ENCODE measurements around the gene MAPT. TPM values are rescaled to one million over a fixed set of nuclear protein-coding genes. Genes with fewer than 3 reads are reported as not detected.

MAPT gene
- total RNA-seq, 1 experiment from 2014 or later = 37.5 TPM

DNA sequence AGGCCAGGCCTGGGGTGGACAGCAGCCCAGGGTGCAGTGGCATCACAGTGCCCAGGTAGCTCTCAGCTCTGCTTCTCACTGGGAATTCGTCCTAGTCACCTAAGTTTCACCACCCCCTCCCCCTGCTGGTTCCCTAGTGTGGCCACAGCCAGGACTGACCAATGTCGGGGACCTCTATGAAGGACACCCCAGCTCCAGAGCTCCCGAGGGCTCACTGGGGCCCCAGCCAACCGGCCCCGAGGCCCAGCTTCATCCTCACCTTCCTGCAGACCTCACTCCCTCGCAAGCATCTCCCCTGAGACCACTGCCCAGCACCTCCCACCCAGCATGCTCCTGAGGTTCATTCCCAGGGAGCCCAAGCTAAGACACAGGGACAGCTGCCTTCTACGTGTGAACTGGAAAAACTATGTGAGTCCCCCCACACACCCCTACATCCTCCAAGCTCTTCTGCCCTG lies 44.8 kb upstream of the MAPT start:
- BruUV-seq (replicated peaks) = no TSS peak
- Histone ChIP-seq H4K20me1 (ENCODE audit: insufficient read depth) (no peaks in the 10 kb centered on the region), H3K36me3 (ENCODE audit: control insufficient read depth in 1 of 2, insufficient read depth in 2 of 2, low read length in 2 of 2) (no peaks in the 10 kb centered on the region), H3K4me2 (ENCODE audit: low read length) (no peak overlapping the region), H3K27ac (ENCODE audit: low read depth, low read length) (no peak overlapping the region), H3K9me2 (ENCODE audit: insufficient read depth) (no peaks in the 10 kb centered on the region), H3K9ac (ENCODE audit: low read length) (no peak overlapping the region), H3K79me2 (ENCODE audit: insufficient read depth, low read length) (no peaks in the 10 kb centered on the region), H3K9me3 (ENCODE audit: control insufficient read depth in 1 of 2, insufficient read depth in 1 of 2, low read depth in 1 of 2, low read length in 2 of 2) (no peaks in the 10 kb centered on the region), H3K4me1 (ENCODE audit: control insufficient read depth in 1 of 2, insufficient read depth in 2 of 2, low read length in 2 of 2) (peaks cover 0 to 6% of the 10 kb centered on the region in 2 experiments; a peak in 2 of 4 replicates), H2AFZ (ENCODE audit: low read depth, low read length, poor library complexity, severe bottlenecking) (no peak overlapping the region), H3K27me3 (ENCODE audit: insufficient read depth, low read length) (no peaks in the 10 kb centered on the region), H3K4me3 (replicated peaks in 1 of 2; ENCODE audit: low read depth in 1 of 2, low read length in 2 of 2) (no peak overlapping the region)
- intact Hi-C loops (cut with micrococcal nuclease) = no loop called here
- DNase-seq (ENCODE audit: low read depth, low spot score) (no peak), ATAC-seq (no peak)
- ChIA-PET RAD21 (ENCODE audit: low non-redundant PET in 1 of 2, low total read pairs in 2 of 2, uncharacterized antibody in 2 of 2, unreplicated experiment in 2 of 2) (interaction anchor here in 1 of 2 experiments (1.1 kb wide), 1 partner anchor 201 kb away, joined by 3 read pairs; no protein-coding TSS in a partner anchor), CTCF (interaction anchor here (1.4 to 2.1 kb wide), 3 partner anchors 14 to 209 kb away, joined by 4 to 8 read pairs (median 6); no protein-coding TSS in a partner anchor), POLR2A (no interaction called here)
- TF ChIP-seq EZH2 (IDR thresholded peaks at IDR 0.05) (no peak), SP1 (IDR thresholded peaks at IDR 0.05; ENCODE audit: low read depth) (no peak), YY1 (IDR thresholded peaks at IDR 0.05; ENCODE audit: extremely low read depth, insufficient replicate concordance, low read depth, low read length) (no peak), FOSL1 (IDR thresholded peaks at IDR 0.05; ENCODE audit: low read depth) (no peak), ZNF274 (IDR thresholded peaks at IDR 0.05; ENCODE audit: low read depth, low read length) (no peak), RAD21 (IDR thresholded peaks at IDR 0.05; ENCODE audit: low read depth) (no peak)

GRCh38 chr17:45850011-45850410 lies 44.3 kb upstream of the MAPT start:
- intact Hi-C loops (cut with micrococcal nuclease) = loop anchor here (10.0 kb wide), 1 partner anchor 635 kb away; no protein-coding TSS in a partner anchor
- Histone ChIP-seq H3K4me2 (ENCODE audit: low read length) (no peak overlapping the region), H2AFZ (ENCODE audit: low read depth, low read length, poor library complexity, severe bottlenecking) (no peak overlapping the region), H3K4me3 (replicated peaks in 1 of 2; ENCODE audit: low read depth in 1 of 2, low read length in 2 of 2) (no peak overlapping the region), H3K27me3 (ENCODE audit: insufficient read depth, low read length) (no peaks in the 10 kb centered on the region), H3K27ac (ENCODE audit: low read depth, low read length) (no peak overlapping the region), H3K79me2 (ENCODE audit: insufficient read depth, low read length) (no peaks in the 10 kb centered on the region), H3K36me3 (ENCODE audit: control insufficient read depth in 1 of 2, insufficient read depth in 2 of 2, low read length in 2 of 2) (no peaks in the 10 kb centered on the region), H4K20me1 (ENCODE audit: insufficient read depth) (no peaks in the 10 kb centered on the region), H3K9me2 (ENCODE audit: insufficient read depth) (no peaks in the 10 kb centered on the region), H3K4me1 (ENCODE audit: control insufficient read depth in 1 of 2, insufficient read depth in 2 of 2, low read length in 2 of 2) (peaks cover 0 to 6% of the 10 kb centered on the region in 2 experiments; a peak in 2 of 4 replicates), H3K9ac (ENCODE audit: low read length) (no peak overlapping the region), H3K9me3 (ENCODE audit: control insufficient read depth in 1 of 2, insufficient read depth in 1 of 2, low read depth in 1 of 2, low read length in 2 of 2) (no peaks in the 10 kb centered on the region)
- no peak for TF ChIP-seq ZNF274 (IDR thresholded peaks at IDR 0.05; ENCODE audit: low read depth, low read length)
- TF ChIP-seq, protein P1, sequence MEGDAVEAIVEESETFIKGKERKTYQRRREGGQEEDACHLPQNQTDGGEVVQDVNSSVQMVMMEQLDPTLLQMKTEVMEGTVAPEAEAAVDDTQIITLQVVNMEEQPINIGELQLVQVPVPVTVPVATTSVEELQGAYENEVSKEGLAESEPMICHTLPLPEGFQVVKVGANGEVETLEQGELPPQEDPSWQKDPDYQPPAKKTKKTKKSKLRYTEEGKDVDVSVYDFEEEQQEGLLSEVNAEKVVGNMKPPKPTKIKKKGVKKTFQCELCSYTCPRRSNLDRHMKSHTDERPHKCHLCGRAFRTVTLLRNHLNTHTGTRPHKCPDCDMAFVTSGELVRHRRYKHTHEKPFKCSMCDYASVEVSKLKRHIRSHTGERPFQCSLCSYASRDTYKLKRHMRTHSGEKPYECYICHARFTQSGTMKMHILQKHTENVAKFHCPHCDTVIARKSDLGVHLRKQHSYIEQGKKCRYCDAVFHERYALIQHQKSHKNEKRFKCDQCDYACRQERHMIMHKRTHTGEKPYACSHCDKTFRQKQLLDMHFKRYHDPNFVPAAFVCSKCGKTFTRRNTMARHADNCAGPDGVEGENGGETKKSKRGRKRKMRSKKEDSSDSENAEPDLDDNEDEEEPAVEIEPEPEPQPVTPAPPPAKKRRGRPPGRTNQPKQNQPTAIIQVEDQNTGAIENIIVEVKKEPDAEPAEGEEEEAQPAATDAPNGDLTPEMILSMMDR (IDR thresholded peaks at IDR 0.05 in 2 of 3, conservative IDR thresholded peaks at IDR 0.05 in 1 of 3; ENCODE audit: borderline replicate concordance in 1 of 3, insufficient read depth in 1 of 3, low read depth in 2 of 3, low read length in 2 of 3) = no peak
- TF ChIP-seq ELF1 (IDR thresholded peaks at IDR 0.05; ENCODE audit: borderline replicate concordance, low read depth) = no peak
- TF ChIP-seq YY1 (IDR thresholded peaks at IDR 0.05; ENCODE audit: extremely low read depth, insufficient replicate concordance, low read depth, low read length) = no peak
- ATAC-seq (no peak), DNase-seq (ENCODE audit: low read depth, low spot score) (no peak)
- ChIA-PET RAD21 (ENCODE audit: low non-redundant PET in 1 of 2, low total read pairs in 2 of 2, uncharacterized antibody in 2 of 2, unreplicated experiment in 2 of 2) (no interaction called here), POLR2A (interaction anchor here (0.6 kb wide), 1 partner anchor 93 kb away, joined by 3 read pairs; no protein-coding TSS in a partner anchor), CTCF (interaction anchor here (1.5 to 2.1 kb wide), 2 partner anchors 18 to 210 kb away, joined by 6 to 8 read pairs; no protein-coding TSS in a partner anchor)
- no TSS peak for BruUV-seq (replicated peaks)

Data from HCT116 (cell line).